ENCODE results near the gene TP63.
"Not testable (repeated sequence)": the region's sequence is repeated elsewhere in the genome, so short reads cannot be mapped to it uniquely, and the experiment has no call there.

Gene TP63

DNA sequence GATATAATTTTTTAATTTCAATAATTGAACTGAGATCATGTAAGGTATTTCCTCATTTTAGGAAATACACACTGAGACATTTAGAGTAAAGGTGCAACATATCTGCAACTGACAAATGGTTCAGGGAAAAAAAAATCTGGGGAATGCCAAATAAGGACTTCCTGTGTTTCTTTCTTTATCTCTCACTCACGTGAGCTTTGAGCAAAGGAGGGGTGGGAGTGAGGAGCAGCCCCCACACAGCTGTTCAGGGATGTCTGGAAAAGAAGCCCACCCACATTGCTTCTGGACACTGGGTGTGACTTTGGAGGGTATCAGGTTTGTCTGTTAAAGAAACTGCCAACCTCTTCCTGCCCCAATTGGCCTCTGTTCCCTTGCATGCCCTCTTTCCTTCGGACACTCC lies 5.6 kb upstream of the TP63 start:
- DNase-seq (ENCODE audit: low read depth in 1 of 2, low spot score in 1 of 2) = no peak

DNA sequence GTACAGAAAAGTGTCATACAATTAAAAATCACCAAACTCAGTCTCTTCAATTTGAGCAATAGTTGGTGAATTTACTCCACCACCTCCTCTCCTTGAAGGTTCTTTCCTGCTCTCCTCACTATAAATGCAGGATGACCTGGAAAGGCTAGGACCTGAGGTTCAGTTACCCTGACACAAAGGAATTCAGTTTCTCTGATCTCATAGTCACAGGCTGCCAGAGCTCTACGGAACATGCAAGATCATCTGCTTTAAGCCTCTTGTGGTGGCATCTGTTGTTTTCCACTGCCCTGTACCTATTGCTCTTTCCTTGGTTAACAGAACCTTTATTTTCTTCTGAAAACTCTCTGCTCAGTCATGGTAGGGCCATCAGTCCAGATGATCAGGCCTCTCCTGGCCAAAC lies 4.9 kb upstream of the TP63 start:
- DNase-seq (ENCODE audit: low read depth in 1 of 2, low spot score in 1 of 2) = no peak

DNA sequence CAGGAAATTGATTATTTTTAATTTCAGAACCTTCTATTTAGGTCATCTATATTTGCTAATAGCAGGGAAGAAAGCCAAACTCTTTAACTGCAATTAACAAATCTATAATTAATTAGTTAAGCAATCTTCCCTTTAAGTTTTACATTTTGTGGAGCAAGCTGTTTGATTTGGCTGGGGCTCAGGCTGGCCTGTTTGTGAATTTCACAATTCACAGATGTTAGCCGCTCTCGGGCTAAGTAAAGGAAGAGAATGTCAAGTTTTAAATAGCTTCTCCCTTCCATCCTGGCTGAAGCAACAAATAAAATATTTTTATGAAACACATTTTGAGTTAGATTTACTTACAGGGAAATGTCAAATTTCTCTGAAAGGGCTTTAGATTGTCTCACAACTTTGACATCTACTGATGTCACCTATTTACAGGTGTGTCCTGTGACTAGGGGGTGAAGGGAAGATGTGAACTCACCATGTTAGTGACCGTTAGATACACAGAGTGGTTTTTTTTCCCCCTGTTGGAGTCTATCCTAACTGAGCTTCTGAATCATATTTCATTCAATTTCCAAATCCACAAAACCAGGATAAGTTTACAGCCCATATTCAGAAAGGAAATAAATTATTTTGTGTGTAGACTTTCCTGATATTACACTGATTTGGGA lies 1.3 kb upstream of the TP63 start:
- no peak for DNase-seq (ENCODE audit: low read depth in 1 of 2, low spot score in 1 of 2)

DNA sequence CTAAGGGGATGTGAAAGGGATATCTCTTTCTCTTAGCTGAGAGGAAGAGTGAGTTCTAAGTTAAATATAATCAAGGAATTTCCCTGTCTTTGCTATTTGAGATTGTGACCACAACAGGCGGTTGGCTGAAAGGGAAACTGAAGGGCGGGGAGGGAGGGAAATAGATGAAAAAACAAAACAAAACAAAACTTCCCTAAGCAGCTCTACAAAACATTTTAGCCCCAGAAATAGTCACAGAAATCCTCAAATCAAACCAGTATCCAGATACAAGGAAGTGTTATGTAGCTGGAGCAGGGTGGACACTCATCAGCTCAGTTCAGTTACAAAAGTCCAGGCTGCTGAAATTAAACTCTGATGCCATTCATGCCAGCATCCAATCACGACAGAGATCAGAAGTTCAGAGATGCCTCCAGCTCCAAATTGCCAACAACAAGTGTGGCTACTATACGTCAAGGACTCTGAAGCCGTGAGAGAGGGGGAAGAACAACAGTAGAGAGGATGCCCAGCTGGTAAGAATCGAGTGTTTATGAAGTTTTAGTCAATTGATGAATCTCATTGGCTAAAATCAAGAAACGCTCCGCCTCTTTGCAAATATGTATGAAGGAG lies 319 bp upstream of the TP63 start:
- no peak for DNase-seq (ENCODE audit: low read depth in 1 of 2, low spot score in 1 of 2)

DNA sequence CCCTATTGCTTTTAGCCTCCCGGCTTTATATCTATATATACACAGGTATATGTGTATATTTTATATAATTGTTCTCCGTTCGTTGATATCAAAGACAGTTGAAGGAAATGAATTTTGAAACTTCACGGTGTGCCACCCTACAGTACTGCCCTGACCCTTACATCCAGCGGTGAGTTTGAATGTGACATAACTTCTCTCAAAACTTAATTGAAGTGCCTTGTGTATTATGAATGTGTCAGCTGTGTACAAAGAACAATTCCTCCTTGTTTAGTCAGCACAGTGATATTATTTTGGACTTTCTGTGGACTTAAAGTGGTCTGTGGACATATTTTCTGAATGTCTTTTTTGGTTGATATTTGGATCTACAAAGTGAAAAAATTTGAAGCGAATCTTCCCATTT lies 220 bp downstream of the TP63 start:
- no peak for DNase-seq (ENCODE audit: low read depth in 1 of 2, low spot score in 1 of 2)

DNA sequence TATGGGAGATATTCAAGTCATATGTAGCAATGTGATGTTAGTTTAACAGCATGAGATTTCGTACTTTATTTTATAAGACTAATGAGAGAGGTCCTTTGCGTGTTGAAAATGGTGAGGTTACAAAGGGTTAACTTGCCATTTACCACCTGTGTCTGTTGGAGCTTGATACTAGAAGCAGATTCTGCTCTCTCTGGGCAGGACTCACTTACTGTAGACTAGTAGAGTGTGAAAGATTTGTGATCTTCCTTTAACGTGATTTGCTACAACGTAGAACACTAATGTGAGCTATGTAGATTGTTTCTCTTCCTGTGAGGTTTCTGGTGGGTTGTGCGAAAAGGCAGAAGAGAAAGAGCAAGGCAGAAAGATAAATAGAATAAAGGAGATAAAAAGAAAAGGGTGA lies 1.1 kb downstream of the TP63 start:
- DNase-seq (ENCODE audit: low read depth in 1 of 2, low spot score in 1 of 2) = no peak

DNA sequence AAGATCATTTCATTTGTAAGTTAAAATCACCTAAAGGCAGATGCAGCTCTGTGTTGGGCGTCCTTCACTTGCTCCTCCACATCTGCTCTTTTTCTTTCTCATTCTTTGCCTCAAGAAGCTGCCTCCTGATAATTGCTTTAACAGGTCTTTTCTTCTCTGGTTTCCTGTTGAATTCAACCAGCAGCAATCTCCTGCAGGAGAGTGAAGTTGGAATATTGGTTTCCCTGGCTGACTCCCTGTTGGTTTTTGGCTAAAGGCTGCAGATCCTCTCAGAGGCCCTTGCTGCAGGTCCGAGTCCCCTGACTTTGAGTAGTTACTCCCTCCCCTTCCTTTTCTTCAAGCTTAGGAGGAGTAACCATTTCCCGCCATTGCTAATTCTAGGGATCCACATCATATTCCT lies 4.2 kb downstream of the TP63 start:
- no peak for DNase-seq (ENCODE audit: low read depth in 1 of 2, low spot score in 1 of 2)

DNA sequence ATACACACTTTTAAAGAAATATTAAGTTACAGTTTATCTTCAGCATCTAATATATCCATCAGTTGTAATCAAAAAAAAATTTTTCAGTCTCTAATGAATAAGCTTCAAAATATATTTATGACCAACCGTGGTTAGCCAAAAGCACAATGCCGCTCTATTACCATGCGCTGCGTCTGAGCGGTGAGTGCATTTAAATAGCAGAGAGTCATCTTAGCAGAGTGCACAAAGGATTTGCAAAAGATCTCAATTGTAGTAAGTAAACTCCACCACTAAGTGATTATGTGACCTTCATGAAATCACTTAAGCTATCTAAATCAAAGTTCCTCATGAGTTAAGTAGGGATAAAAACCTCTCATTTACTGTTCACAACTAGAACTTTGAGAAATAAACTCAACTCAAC lies 4.9 kb downstream of the TP63 start:
- DNase-seq (ENCODE audit: low read depth in 1 of 2, low spot score in 1 of 2) = no peak

DNA sequence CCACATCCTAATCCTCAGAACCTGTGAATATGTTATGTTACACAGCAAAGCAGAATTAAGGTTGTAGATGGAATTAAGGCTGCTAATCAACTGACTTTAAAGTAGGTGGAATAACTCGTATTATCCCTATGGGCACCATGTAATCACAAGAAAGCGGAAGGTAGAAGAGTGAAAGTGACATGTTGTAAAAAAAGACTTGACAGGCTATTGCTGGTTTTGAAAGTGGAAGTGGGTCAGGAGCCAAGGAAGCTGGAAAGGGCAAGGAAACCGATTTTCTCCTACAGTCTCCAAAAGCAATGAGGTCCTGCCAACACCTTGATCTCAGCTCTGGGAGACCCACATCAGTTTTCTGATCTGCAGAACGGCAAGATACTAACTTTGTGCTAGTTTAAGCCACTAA lies 6.6 kb downstream of the TP63 start:
- DNase-seq (ENCODE audit: low read depth in 1 of 2, low spot score in 1 of 2) = no peak

DNA sequence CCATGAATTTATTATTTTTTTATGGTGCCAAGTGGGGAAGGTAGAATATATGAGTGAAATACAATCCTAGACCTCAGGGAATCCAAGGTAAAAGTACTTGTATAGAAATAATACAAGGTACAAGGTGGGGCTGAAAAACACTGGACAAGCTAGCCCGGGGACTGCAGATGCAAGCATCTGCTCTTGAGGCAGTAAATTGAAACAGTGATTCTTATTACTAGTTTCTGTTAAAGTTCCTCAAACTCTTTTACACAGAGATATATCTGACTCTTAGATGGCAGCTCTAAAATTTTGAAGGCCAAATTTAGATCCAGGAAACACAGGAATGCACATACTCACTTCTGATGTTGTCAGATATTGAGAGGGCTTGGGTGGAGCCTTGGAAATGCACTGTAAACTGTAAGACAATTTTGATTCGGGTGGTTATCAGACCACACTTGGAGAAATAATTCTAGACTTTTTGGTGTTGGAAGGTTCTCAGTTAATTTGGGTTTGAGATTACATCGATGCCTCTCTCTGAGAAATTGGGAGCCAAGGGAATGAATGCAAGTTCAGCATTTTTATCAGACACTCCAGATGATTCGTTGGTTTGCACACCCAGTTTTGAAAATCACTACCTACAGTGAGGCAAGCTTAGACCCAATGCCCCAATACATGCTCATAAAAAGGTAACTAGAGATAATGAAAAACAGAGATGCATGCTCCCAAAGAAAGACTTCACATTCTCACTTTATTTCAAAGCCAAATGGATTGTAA lies 7.3 kb downstream of the TP63 start:
- no peak for DNase-seq (ENCODE audit: low read depth in 1 of 2, low spot score in 1 of 2)

DNA sequence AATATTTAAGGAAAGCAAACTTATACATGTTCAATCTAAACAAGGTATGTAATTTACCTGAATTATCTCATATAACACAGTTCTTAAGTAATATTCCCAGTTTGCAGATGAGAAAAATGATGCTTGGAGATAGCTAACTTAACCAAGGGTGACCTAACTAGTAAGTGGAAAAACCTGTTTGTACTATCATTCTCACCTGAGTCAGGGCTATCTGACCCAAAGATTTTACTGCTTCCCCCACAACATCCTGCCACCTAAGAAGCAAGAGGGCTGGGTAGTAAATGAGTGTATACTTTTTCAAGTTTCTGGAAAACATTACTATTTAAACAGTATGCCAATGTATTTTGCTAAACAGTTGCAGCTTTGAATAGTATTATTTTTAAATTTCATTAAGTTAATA lies 10.6 kb downstream of the TP63 start:
- DNase-seq (ENCODE audit: low read depth in 1 of 2, low spot score in 1 of 2) = no peak

DNA sequence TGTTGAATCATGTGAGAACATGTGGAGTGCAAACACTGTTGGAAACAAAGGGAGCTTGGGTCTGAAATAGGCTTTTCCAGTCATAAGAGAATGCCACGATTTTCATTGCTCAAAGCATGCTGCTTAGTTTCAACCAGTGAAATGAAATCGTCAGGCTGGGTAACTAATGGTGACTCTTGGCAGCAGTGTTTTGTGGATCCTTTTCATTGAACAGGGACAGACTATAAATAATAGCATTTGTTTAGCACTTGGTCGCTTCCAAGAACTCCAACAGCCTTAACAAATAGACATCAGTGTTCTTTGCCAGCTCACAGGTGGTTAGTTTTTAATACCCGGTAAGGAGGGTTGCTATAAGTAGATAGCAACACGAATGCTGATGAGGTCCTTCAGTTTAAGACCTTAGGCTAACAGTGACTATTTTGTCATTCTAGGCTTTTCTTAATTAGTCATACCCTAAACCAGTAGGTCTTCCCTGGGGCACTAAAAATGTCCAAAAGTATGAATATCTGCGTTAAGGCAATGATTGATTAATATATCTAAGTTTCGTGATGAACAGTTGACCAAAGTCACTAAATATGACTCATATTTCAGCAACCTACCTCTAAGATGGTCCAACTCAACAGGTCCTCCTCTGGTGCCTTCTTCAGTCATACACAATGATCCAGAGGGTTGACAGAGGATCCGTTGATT lies 15.8 kb downstream of the TP63 start:
- DNase-seq (ENCODE audit: low read depth in 1 of 2, low spot score in 1 of 2) = no peak

DNA sequence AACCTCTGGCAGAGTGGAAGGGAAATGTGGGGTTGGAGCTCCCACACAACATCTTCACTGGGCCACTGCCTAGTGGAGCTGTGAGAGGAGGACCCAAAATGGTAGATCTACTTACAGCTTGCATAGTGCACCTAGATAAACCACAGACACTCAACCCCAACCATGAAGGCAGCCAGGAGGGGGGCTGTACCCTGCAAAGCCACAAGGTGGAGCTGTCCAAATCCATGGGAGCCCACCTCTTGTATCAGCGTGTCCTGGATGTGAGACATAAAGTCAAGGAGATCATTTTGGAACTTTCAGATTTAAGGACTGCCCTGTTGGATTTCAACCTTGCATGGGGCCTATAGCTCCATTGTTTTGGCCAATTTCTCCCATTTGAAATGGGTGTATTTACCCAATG lies 20.9 kb downstream of the TP63 start:
- DNase-seq (ENCODE audit: low read depth in 1 of 2, low spot score in 1 of 2) = no peak

DNA sequence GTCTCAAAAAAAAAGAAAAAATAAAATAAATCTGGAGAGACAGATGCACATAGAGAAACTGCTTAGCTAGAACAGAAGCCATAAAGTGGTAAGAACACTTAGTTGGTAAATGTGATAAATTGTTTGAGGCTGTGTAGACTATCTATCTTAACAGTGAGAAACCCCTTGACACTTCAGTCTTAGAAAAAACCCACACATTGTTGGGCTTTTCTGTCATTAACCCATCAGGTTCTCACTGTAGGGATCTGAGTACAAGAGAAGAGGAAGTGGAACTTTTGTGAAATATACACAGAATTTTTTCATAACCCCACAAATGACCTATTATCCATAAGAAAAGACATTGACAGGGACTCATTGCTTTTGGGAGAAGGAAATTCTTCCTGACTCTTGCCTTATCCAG lies 24.4 kb downstream of the TP63 start:
- no peak for DNase-seq (ENCODE audit: low read depth in 1 of 2, low spot score in 1 of 2)

DNA sequence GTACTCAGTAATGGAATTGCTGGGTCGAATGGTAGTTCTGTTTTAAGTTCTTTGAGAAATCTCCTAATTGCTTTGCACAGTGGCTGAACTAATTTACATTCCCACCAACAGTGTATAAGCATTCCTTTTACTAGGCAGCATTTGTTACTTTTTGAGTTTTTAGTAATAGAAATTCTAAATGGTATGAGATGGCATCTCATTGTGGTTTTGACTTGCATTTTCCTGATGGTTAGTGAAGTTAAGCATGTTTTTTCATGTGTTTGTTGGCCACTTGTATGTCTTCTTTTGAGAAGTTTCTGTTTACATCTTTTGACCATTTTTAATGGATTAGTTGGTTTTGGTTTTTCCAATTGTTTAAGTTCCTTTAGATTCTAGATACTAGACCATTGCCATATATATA lies 28.4 kb downstream of the TP63 start:
- no peak for DNase-seq (ENCODE audit: low read depth in 1 of 2, low spot score in 1 of 2)

DNA sequence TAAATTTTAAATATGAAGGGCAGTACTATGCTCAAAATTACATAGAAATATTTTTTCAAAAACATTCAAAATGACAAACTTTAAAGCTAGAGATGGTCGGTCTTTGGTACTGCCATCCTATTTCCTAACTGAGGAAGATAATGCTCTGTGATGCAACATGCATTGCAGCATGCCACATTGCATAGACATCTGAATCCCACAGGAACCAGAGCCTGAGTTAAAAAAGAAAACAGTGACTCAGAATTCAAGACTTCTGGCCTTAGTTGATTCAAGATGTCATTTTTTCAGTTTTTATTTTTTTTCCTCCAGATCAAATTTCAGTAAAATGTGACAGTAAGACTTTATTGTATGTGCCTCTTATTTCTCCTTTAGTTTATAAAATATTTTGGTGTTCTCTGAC lies 33.1 kb downstream of the TP63 start:
- no peak for DNase-seq (ENCODE audit: low read depth in 1 of 2, low spot score in 1 of 2)

DNA sequence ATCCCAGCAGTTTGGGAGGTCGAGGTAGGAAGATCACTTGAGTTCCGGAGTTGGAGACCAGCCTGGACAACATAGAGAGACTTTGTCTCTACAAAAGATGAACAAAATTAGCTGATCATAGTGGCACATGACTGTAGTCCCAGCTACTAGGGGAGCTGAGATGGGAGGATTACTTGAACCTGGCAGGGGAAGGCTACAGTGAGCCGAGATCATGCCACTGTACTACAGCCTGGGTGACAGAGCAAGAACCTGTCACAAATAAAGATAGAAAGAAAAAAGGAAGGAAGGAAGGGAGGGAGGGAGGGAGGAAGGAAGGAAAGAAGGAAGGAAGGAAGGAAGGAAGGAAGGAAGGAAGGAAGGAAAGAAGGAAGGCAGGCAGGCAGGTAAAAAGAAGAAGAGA lies 41.2 kb downstream of the TP63 start:
- not testable (repeated sequence) for DNase-seq (ENCODE audit: low read depth in 1 of 2, low spot score in 1 of 2)

DNA sequence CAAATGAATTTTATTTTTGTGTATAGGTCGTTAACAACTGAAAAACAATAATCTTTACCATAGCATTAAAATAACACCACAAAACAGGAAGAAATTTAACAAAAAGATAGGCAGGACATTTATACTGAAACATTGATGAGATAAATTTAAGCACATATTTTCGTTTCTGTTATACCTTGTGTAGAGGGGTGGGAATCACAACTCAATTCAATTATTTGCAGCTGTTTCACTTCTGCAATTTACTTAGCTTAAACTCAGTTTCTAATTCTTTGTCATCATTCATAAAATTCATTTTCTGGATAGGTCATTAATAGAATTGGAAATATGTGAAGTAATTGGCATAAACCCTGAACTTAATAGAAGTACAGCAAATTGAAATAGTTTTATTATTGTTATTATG lies 42.3 kb downstream of the TP63 start:
- no peak for DNase-seq (ENCODE audit: low read depth in 1 of 2, low spot score in 1 of 2)

DNA sequence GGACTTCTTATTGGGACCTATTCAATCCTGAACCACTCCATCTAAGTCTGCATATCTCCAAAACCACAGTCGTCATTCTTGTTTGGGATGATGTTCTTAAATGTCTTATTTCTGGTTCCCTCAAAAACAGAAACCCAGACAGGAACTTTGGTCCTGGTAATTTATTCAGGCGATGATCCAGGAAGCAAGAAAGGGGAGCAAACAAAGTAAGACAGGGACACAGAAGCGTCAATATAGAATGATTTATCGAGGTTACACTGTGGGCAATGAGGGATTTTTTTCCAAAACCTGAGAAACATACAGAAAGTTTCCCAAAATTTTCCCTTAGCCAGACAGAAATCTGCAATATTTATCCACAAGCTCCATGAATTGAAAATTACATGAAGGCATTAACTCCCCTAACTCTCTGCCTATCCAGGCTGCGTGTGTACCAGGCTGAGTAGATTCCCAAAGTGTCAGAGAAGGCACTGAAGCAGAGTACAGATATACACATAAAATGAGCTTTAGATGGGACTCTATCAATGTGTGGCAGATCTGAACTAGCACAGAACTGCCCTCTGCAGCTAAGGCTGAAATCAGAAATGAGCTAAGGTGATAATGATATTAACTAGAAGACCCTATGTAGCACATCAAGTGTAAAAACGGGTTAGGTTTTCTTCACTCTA lies 43.2 kb downstream of the TP63 start:
- DNase-seq (ENCODE audit: low read depth in 1 of 2, low spot score in 1 of 2) = no peak

DNA sequence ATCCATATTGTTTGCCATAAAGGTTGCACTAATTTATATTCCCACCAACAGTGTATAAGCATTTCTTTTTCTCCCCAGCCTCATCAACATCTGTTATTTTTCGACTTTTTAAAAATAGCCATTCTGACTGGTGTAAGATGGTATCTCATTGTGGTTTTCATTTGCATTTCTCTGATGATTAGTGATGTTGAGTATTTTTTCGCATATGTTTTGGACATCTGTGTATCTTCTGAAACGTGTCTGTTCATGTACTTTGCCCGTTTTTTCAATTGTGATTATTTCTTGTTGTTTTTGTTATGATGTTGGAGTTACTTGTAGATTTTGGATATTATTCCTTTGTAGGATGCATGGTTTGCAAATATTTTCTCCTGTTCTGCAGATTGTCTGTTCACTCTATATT lies 46.5 kb downstream of the TP63 start:
- DNase-seq (ENCODE audit: low read depth in 1 of 2, low spot score in 1 of 2) = no peak

DNA sequence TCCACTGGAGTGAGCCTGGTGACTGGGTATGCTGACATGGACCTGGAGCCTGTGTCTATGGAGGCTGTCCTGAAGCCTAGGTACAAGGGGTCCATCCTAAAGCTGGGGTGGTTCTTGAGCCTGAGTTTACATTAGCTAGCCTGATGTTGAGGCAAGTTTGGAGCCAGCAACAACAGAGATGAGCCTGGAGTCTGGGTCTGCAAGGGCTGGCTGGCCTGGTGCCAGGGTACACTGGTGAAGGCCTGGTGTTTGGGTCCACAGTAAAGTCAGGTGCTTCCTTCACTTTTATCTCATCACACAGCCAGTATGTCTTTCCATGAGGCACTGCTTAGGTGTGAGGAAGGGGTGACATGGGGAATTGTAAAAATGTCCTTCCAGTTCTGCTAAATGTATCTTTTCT lies 49.5 kb downstream of the TP63 start:
- DNase-seq (ENCODE audit: low read depth in 1 of 2, low spot score in 1 of 2) = no peak

All from activated T-helper 1 cell treated with anti-CD3 and anti-CD28 coated beads, Interleukin-2, amount 50 U/mL, for 16 hours (primary cell).